ENCODE results near the gene LIPT2.

The LIPT2 gene

GRCh38 chr11:74504100-74504691 lies 10.7 kb upstream of the LIPT2 start:
- no peak for DNase-seq (ENCODE audit: low read depth in 3 of 3)

- no peak for DNase-seq (ENCODE audit: low read depth in 3 of 3)
These were observed 1.4 kb upstream of the LIPT2 start for GRCh38 chr11:74494916-74495315.

GRCh38 chr11:74493791-74494630 lies 487 bp upstream of the LIPT2 start:
- no peak for DNase-seq (ENCODE audit: low read depth in 3 of 3)

- DNase-seq (ENCODE audit: low read depth in 3 of 3), result no peak
These were observed 1.4 kb downstream of the LIPT2 start for GRCh38 chr11:74492084-74492483.

GRCh38 chr11:74490941-74491340 lies 2.6 kb downstream of the LIPT2 start:
- DNase-seq (ENCODE audit: low read depth in 3 of 3), result no peak

GRCh38 chr11:74487875-74488274 lies 5.6 kb downstream of the LIPT2 start:
- DNase-seq (ENCODE audit: low read depth in 3 of 3), result no peak

GRCh38 chr11:74485868-74486267 lies 7.7 kb downstream of the LIPT2 start:
- no peak for DNase-seq (ENCODE audit: low read depth in 3 of 3)

- DNase-seq (ENCODE audit: low read depth in 3 of 3), result no peak
These were observed 12.7 kb downstream of the LIPT2 start for GRCh38 chr11:74480688-74481417.

GRCh38 chr11:74479732-74480123 lies 13.8 kb downstream of the LIPT2 start:
- no peak for DNase-seq (ENCODE audit: low read depth in 3 of 3)

GRCh38 chr11:74478877-74479731 lies 14.4 kb downstream of the LIPT2 start:
- no peak for DNase-seq (ENCODE audit: low read depth in 3 of 3)

GRCh38 chr11:74476536-74476935 lies 17.0 kb downstream of the LIPT2 start:
- no peak for DNase-seq (ENCODE audit: low read depth in 3 of 3)

GRCh38 chr11:74474316-74474715 lies 19.2 kb downstream of the LIPT2 start:
- no peak for DNase-seq (ENCODE audit: low read depth in 3 of 3)

GRCh38 chr11:74473382-74474173 lies 19.9 kb downstream of the LIPT2 start:
- no peak for DNase-seq (ENCODE audit: low read depth in 3 of 3)

GRCh38 chr11:74471668-74472429 lies 21.7 kb downstream of the LIPT2 start:
- DNase-seq (ENCODE audit: low read depth in 3 of 3), result no peak

- no peak for DNase-seq (ENCODE audit: low read depth in 3 of 3)
These were observed 22.5 kb downstream of the LIPT2 start for GRCh38 chr11:74471037-74471436.

- DNase-seq (ENCODE audit: low read depth in 3 of 3), result no peak
These were observed 23.0 kb downstream of the LIPT2 start for GRCh38 chr11:74470526-74470925.

- DNase-seq (ENCODE audit: low read depth in 3 of 3), result no peak
These were observed 24.6 kb downstream of the LIPT2 start for GRCh38 chr11:74468936-74469335.

- DNase-seq (ENCODE audit: low read depth in 3 of 3), result no peak
These were observed 25.0 kb downstream of the LIPT2 start for GRCh38 chr11:74468521-74468920.

- no peak for DNase-seq (ENCODE audit: low read depth in 3 of 3)
These were observed 25.5 kb downstream of the LIPT2 start for GRCh38 chr11:74468058-74468457.
